ENCODE data around the gene NPTX2.
"Not testable (repeated sequence)": the region's sequence is repeated elsewhere in the genome, so short reads cannot be mapped to it uniquely, and the experiment has no call there.

DNA sequence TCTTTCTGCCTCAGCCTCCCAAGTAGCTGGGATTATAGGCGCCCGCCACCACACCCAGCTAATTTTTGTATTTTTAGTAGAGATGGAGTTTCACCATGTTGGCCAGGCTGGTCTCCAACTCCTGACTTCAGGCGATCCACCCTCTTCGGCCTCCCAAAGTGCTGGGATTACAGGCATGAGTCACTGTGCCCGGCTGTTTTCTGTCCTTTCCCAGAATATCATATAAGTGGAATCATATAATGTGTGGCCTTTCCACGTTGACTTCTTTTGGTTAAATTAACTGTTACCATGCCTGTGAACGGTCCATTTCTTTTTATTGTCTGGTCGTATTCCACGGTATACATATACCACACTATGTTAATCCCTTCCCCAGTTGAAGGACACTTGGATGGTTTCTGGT lies 44.4 kb upstream of the NPTX2 start:
- TF ChIP-seq, protein P1, sequence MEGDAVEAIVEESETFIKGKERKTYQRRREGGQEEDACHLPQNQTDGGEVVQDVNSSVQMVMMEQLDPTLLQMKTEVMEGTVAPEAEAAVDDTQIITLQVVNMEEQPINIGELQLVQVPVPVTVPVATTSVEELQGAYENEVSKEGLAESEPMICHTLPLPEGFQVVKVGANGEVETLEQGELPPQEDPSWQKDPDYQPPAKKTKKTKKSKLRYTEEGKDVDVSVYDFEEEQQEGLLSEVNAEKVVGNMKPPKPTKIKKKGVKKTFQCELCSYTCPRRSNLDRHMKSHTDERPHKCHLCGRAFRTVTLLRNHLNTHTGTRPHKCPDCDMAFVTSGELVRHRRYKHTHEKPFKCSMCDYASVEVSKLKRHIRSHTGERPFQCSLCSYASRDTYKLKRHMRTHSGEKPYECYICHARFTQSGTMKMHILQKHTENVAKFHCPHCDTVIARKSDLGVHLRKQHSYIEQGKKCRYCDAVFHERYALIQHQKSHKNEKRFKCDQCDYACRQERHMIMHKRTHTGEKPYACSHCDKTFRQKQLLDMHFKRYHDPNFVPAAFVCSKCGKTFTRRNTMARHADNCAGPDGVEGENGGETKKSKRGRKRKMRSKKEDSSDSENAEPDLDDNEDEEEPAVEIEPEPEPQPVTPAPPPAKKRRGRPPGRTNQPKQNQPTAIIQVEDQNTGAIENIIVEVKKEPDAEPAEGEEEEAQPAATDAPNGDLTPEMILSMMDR (IDR thresholded peaks at IDR 0.05) = not testable (repeated sequence)
- not testable (repeated sequence) for TF ChIP-seq POLR2A (IDR thresholded peaks at IDR 0.05)
